Panc1 (cell line): ENCODE measurements around the gene WDR17.

Source experiments
- CTCF ChIP-seq: fragments of 450-650 bp; IDR thresholded peaks from 2 replicates; pipeline ENCODE4 v1.5.1; 2017; ENCODE audit warnings: mild to moderate bottlenecking
- POLR2AphosphoS5 ChIP-seq: IDR thresholded peaks from 2 replicates; pipeline ENCODE4 v1.6.1; 2012; ENCODE audit warnings: mild to moderate bottlenecking, low read depth, low read length, moderate library complexity
- REST ChIP-seq, 2 experiments: IDR thresholded peaks; 2 replicates each; pipeline ENCODE4 v1.6.1; 2011 to 2012; ENCODE audit warnings: low read depth in 2 of 2, control low read depth in 1 of 2, low read length in 1 of 2, mild to moderate bottlenecking in 1 of 2, moderate library complexity in 1 of 2; ENCODE audit not compliant: insufficient read depth in 1 of 2

- TF ChIP-seq CTCF (no peak), REST (IDR thresholded peaks at IDR 0.05; ENCODE audit: insufficient read depth in 1 of 2, low read depth in 2 of 2, low read length in 1 of 2) (no peak), POLR2AphosphoS5 (no peak)
Observed at GRCh38 chr4:176036585-176037205, 28.9 kb upstream of the WDR17 start.
